ENCODE data around the gene NPDC1. TPM values are rescaled to one million over a fixed set of nuclear protein-coding genes. Genes with fewer than 3 reads are reported as not detected.
A peak's percentile ranks its signal among the peaks of the same experiment; 100 is the strongest.

The NPDC1 gene
- total RNA-seq, 4 donors from 2014 or later = 25.2 to 221 (median 59.2) TPM

DNA sequence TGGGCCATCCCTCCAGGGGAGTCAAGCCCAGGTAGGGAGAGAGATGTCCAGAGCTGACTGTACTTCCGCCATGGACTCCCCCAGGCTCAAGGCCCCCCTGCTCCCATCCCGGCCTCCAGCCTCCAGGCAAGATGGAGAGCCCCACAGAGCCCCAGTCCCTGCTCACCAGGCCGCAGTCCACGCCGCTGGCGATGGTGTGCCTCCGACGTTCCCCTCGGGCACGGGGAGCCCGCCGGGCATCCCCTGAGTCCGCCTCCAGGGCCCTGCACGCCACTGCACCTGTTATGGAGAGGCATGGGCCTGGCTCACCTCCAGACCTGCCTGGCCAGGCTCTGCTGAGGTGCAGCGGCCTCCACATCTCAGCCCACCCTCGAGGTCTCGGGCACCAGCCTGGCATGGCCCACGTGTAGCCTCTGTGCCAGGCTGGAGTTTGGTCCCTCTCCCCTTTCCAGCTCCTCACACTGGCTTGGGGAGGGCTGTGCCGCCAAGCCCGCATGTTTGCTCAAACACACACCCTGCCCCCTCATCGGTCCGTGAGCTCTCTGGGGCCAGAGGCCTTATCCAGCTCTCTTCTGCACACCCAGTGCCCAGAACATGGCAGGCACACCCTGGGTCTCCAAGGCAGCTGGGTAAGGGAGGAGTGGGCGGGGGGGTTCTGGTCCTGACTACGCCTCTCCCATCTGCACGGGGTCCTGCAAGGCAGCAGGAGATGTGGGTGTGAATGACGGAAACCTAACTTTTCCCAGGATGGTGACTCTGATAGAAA, 20.3 kb upstream of the NPDC1 start:
- H3K36me3 ChIP-seq = no peaks in the 10 kb centered on the region
- intact Hi-C loops (cut with DNase I; ENCODE audit: low total_unique reads) = no loop called here
- TF ChIP-seq, protein P1, sequence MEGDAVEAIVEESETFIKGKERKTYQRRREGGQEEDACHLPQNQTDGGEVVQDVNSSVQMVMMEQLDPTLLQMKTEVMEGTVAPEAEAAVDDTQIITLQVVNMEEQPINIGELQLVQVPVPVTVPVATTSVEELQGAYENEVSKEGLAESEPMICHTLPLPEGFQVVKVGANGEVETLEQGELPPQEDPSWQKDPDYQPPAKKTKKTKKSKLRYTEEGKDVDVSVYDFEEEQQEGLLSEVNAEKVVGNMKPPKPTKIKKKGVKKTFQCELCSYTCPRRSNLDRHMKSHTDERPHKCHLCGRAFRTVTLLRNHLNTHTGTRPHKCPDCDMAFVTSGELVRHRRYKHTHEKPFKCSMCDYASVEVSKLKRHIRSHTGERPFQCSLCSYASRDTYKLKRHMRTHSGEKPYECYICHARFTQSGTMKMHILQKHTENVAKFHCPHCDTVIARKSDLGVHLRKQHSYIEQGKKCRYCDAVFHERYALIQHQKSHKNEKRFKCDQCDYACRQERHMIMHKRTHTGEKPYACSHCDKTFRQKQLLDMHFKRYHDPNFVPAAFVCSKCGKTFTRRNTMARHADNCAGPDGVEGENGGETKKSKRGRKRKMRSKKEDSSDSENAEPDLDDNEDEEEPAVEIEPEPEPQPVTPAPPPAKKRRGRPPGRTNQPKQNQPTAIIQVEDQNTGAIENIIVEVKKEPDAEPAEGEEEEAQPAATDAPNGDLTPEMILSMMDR (IDR thresholded peaks at IDR 0.05) = no peak
- TF ChIP-seq POLR2A (IDR thresholded peaks at IDR 0.05) = no peak
- H3K4me1 ChIP-seq = peaks cover 0 to 15% of the 10 kb centered on the region in 2 donors
- DNase-seq = no peak
- H3K27me3 ChIP-seq = peaks cover 0 to 10% of the 10 kb centered on the region in 2 donors
- H3K4me3 ChIP-seq = no peak overlapping the region
- H3K9me3 ChIP-seq = no peaks in the 10 kb centered on the region
- no peak overlapping the region for H3K27ac ChIP-seq

DNA sequence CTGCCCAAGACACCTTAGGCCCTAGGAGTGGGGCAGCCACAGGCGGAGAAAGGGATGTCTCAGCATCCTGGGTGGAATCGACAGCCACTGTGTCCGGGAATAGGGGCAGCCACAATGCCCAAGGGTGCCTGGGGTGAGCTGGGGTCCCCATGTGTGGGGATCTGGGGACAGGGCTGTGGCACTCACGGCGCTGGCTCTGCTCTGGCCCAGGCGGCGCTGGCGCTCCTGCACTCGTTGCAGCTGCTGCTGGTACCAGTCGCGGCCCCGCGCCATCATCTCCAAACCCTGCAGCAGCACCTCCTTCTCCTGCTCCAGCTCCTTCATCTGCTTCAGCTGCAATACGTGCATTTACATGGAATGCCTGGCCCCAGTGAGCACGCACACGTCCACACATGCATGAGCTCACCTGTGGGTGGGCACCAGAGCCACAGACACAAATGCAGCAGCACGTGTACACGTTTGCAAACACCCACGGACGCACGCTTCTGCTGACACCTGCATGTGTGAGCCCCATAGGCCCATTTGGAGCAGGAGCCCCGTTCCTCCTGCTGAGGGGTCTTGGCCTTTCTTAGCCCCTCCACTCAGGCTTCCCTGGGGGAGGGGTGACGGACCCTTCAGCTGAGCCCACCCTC, 19.5 kb upstream of the NPDC1 start:
- Histone ChIP-seq H3K27me3 (peaks cover 0 to 10% of the 10 kb centered on the region in 2 donors), H3K4me3 (no peak overlapping the region), H3K27ac (no peak overlapping the region), H3K4me1 (peaks cover 0 to 8% of the 10 kb centered on the region in 2 donors), H3K9me3 (no peaks in the 10 kb centered on the region), H3K36me3 (no peaks in the 10 kb centered on the region)
- TF ChIP-seq, protein P1 (IDR thresholded peaks at IDR 0.05) = no peak
- no peak for TF ChIP-seq POLR2A (IDR thresholded peaks at IDR 0.05)
- intact Hi-C loops (cut with DNase I; ENCODE audit: low total_unique reads) = no loop called here
- no peak for DNase-seq

DNA sequence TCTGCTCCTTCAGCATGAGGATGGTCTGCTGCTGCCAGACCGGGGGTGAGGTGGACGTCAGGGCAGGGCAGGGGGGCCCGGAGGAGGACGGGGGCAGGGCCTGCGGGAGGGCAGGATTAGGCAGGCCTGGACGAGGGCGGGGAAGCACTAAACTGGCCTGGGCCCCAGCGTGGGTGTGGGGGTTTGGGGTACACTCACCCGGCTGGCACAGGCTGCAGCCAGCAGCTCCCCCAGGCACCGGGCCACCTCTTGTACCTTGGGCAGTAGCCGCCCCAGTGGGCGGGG, 18.8 kb upstream of the NPDC1 start:
- intact Hi-C loops (cut with DNase I; ENCODE audit: low total_unique reads) = no loop called here
- H3K4me3 ChIP-seq = no peak overlapping the region
- no peak for TF ChIP-seq POLR2A (IDR thresholded peaks at IDR 0.05)
- TF ChIP-seq, protein P1 (IDR thresholded peaks at IDR 0.05) = no peak

DNA sequence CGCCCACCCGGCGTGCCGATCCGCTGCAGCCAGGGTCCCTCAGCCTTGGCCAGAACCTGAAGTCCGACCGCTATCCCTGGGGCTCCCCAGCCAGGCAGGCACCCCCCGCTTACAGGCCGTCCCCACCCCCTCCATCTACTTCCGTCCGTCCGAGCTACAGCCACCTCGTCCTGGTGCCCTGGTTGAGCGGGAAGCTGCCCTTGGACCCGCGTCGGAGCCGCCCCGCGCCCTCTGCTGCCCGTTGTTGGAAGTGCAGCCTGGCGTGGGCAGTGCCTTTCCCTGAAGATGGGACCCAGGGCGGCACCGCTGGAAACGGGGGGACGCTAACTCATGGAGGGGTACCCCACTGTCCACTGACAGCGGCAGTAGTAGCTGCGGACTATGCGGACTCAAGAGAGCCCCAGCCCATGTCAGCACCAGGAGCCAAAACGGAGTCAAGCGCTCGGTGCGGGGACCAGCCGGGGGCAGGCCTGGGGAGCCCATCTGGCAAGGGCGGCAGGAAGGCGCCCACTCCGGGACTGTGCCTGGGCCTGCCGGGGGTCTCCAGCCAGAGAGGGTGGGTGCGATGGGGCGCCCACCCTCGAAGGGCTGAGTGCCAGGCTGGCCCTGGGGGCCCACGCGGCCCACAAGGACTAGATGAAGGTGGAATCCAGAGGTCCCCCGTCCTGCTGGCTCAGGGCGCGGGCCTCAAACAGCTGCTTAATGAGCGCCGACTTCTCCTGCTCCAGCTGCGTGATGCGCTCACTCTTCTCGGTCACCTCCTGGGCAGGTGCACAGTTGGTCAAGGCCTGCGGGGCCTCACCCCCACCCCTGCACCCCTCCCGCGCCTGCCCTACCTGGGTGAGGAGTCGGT, 18.3 kb upstream of the NPDC1 start:
- Histone ChIP-seq H3K36me3 (no peaks in the 10 kb centered on the region), H3K27me3 (peaks cover 0 to 6% of the 10 kb centered on the region in 2 donors), H3K4me3 (no peak overlapping the region), H3K9me3 (no peaks in the 10 kb centered on the region), H3K27ac (no peak overlapping the region), H3K4me1 (no peaks in the 10 kb centered on the region)
- intact Hi-C loops (cut with DNase I; ENCODE audit: low total_unique reads) = no loop called here
- peak in 1 of 2 donors; percentile 9 for TF ChIP-seq POLR2A (IDR thresholded peaks at IDR 0.05)
- TF ChIP-seq, protein P1 (IDR thresholded peaks at IDR 0.05) = peak; percentile 87 to 94 (median 92)
- DNase-seq = peak; percentile 47 to 72

More for the DNA sequence above, 18.8 kb upstream of the NPDC1 start:
- Histone ChIP-seq H3K27me3 (peaks cover 0 to 10% of the 10 kb centered on the region in 2 donors), H3K36me3 (no peaks in the 10 kb centered on the region), H3K27ac (no peak overlapping the region), H3K9me3 (no peaks in the 10 kb centered on the region), H3K4me1 (peaks cover 0 to 2% of the 10 kb centered on the region in 2 donors)
- no peak for DNase-seq
